ENCODE data around the gene OGDHL.
"Not testable (repeated sequence)": the region's sequence is repeated elsewhere in the genome, so short reads cannot be mapped to it uniquely, and the experiment has no call there.

The OGDHL gene

GRCh38 chr10:49740346-49741107, 21.6 kb downstream of the OGDHL start:
- no peak for DNase-seq (ENCODE audit: low read depth, low spot score)

GRCh38 chr10:49739426-49739825, 22.7 kb downstream of the OGDHL start:
- no peak for DNase-seq (ENCODE audit: low read depth, low spot score)

- DNase-seq (ENCODE audit: low read depth, low spot score), result no peak
Observed at GRCh38 chr10:49738616-49739360, 23.3 kb downstream of the OGDHL start.

GRCh38 chr10:49737474-49738201, 24.5 kb downstream of the OGDHL start:
- DNase-seq (ENCODE audit: low read depth, low spot score), result no peak

GRCh38 chr10:49736564-49737113, 25.5 kb downstream of the OGDHL start:
- no peak for DNase-seq (ENCODE audit: low read depth, low spot score)

GRCh38 chr10:49735848-49736563, 26.1 kb downstream of the OGDHL start:
- no peak for DNase-seq (ENCODE audit: low read depth, low spot score)

- DNase-seq (ENCODE audit: low read depth, low spot score), result no peak
Observed at GRCh38 chr10:49735161-49735560, 27.0 kb downstream of the OGDHL start.

GRCh38 chr10:49734676-49735075, 27.4 kb downstream of the OGDHL start:
- DNase-seq (ENCODE audit: low read depth, low spot score), result no peak

- no peak for DNase-seq (ENCODE audit: low read depth, low spot score)
Observed at GRCh38 chr10:49733866-49734265, 28.3 kb downstream of the OGDHL start.

- DNase-seq (ENCODE audit: low read depth, low spot score), result no peak
Observed at GRCh38 chr10:49726593-49726992, 35.5 kb downstream of the OGDHL start.

GRCh38 chr10:49715157-49715556, 47.0 kb downstream of the OGDHL start:
- DNase-seq (ENCODE audit: low read depth, low spot score), result not testable (repeated sequence)

- no peak for DNase-seq (ENCODE audit: low read depth, low spot score)
Observed at GRCh38 chr10:49713266-49713665, 48.9 kb downstream of the OGDHL start.

- DNase-seq (ENCODE audit: low read depth, low spot score), result no peak
Observed at GRCh38 chr10:49711481-49711880, 50.6 kb downstream of the OGDHL start.

- no peak for DNase-seq (ENCODE audit: low read depth, low spot score)
Observed at GRCh38 chr10:49710966-49711365, 51.2 kb downstream of the OGDHL start.

- DNase-seq (ENCODE audit: low read depth, low spot score), result no peak
Observed at GRCh38 chr10:49709934-49710333, 52.2 kb downstream of the OGDHL start.

- DNase-seq (ENCODE audit: low read depth, low spot score), result no peak
Observed at GRCh38 chr10:49707585-49707984, 54.5 kb downstream of the OGDHL start.

- DNase-seq (ENCODE audit: low read depth, low spot score), result no peak
Observed at GRCh38 chr10:49700997-49701396, 61.1 kb downstream of the OGDHL start.

GRCh38 chr10:49700211-49700610, 61.9 kb downstream of the OGDHL start:
- DNase-seq (ENCODE audit: low read depth, low spot score), result no peak

GRCh38 chr10:49698679-49699078, 63.4 kb downstream of the OGDHL start:
- DNase-seq (ENCODE audit: low read depth, low spot score), result no peak

- no peak for DNase-seq (ENCODE audit: low read depth, low spot score)
Observed at GRCh38 chr10:49696311-49696710, 65.8 kb downstream of the OGDHL start.

GRCh38 chr10:49694466-49694865, 67.7 kb downstream of the OGDHL start:
- DNase-seq (ENCODE audit: low read depth, low spot score), result no peak
